Smooth muscle cell (in vitro differentiated cells): ENCODE results near the gene GREM2. TPM values are rescaled to one million over a fixed set of nuclear protein-coding genes. Genes with fewer than 3 reads are reported as not detected.

Experiments used
- DNase-seq: peaks from one replicate; lab custom pipeline; 2025; ENCODE audit not compliant: unreplicated experiment; lab: John Stamatoyannopoulos, UW
- H2AFZ ChIP-seq: fragments of 200-600 bp; sonication (generic); 2 replicates; pipeline ENCODE4 v1.6.0; 2016; ENCODE audit warnings: antibody characterized with exemption, low read depth, mild to moderate bottlenecking
- H3F3A ChIP-seq: fragments of 200-600 bp; sonication (generic); 2 replicates; pipeline ENCODE4 v1.6.0; 2017; ENCODE audit warnings: antibody characterized with exemption, low read depth
- H3K27ac ChIP-seq: fragments of 200-600 bp; sonication (generic); 2 replicates; pipeline ENCODE4 v1.5.1; 2016; ENCODE audit warnings: low read depth, mild to moderate bottlenecking
- H3K27me3 ChIP-seq: fragments of 200-600 bp; sonication (generic); 2 replicates; pipeline ENCODE4 v1.6.1; 2016; ENCODE audit warnings: low read depth, mild to moderate bottlenecking
- H3K36me3 ChIP-seq: fragments of 200-600 bp; sonication (generic); 2 replicates; pipeline ENCODE4 v1.5.1; 2016; ENCODE audit warnings: low read depth
- H3K4me1 ChIP-seq: fragments of 200-600 bp; sonication (generic); 2 replicates; pipeline ENCODE4 v1.5.1; 2016; ENCODE audit warnings: low read depth
- H3K4me2 ChIP-seq: fragments of 200-600 bp; sonication (generic); 2 replicates; pipeline ENCODE4 v1.6.0; 2016; ENCODE audit warnings: mild to moderate bottlenecking
- H3K4me3 ChIP-seq: fragments of 200-600 bp; sonication (generic); 2 replicates; pipeline ENCODE4 v1.5.1; 2016; ENCODE audit warnings: mild to moderate bottlenecking
- H3K79me2 ChIP-seq: fragments of 200-600 bp; sonication (generic); 2 replicates; pipeline ENCODE4 v1.6.0; 2016; ENCODE audit warnings: low read depth, mild to moderate bottlenecking
- H3K9ac ChIP-seq: fragments of 200-600 bp; sonication (generic); 2 replicates; pipeline ENCODE4 v1.6.0; 2016; ENCODE audit warnings: low read depth
- H3K9me3 ChIP-seq: fragments of 200-600 bp; sonication (generic); replicated peaks from 2 replicates; pipeline ENCODE4 v1.5.1; 2016; ENCODE audit warnings: low read depth
- H4K20me1 ChIP-seq: fragments of 200-600 bp; sonication (generic); 2 replicates; pipeline ENCODE4 v1.6.0; 2016; ENCODE audit warnings: low read depth
- WGBS: methylation state at CpG from one replicate; pipeline ENCODE4 v1.1.7; 2016; ENCODE audit warnings: low lambda C conversion rate; 5-methylcytosine and 5-hydroxymethylcytosine counted together
- polyA plus RNA-seq: library from polyadenylated mRNA; unstranded; fragments of >200 nt; fragmentation: Nextera tagmentation; extraction: Ambion mirVana; gene quantifications from 2 replicates; pipeline ENCODE4 v1.2.1, GENCODE V29; 2016
- total RNA-seq: library from RNA; depleted of rRNA; stranded (reverse); fragments of >200 nt; gene quantifications from 2 replicates; pipeline ENCODE4 v1.2.3, GENCODE V29; 2014
- TF ChIP-seq, protein P1 (sequence below): fragments of 200-600 bp; sonication (generic); IDR thresholded peaks from 2 replicates; pipeline ENCODE4 v1.5.1; 2017; ENCODE audit warnings: borderline replicate concordance, mild to moderate bottlenecking, antibody characterized with exemption; ENCODE audit not compliant: insufficient read depth, poor library complexity, severe bottlenecking

The GREM2 gene
- total and polyA plus RNA-seq, 2 experiments from 2014 or later: 8.0 to 15.1 TPM

DNA sequence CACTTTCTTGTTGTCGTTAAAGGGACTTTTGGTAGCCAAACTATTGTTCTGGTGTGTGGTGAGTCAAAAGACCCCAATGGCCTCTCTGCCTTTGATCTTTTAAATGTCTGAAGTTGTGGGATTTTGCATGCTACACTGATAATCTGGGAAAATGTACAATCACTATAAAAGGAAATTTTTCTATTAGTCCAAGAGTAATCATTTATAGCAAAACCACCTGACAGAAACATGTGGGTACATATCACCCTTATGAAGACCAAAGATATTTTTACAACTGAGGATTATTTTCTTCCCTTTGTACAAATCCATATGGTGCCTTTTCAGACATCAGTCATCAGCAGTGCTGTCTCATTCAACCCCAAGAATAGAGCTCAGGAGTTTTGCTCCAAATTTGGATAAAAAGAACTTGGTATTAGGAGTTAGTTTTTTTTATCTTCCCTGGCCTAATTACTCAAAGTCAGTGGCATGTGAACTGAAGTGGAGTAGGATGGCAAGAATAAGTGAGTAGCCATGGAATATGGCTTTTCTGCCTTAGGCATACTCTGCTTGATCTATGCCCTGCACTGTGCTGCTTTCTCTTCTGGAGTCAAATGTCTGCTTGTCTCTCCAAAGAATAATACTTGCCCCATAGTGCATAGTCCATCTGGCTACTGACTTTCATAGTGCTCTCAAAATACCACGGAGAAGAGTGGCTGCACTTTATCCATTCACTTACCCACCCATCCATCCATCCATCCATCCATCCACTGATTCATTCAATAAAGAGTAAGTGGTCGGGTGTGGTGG, 13.5 kb downstream of the GREM2 start:
- Histone ChIP-seq H3F3A (no peaks in the 10 kb centered on the region), H3K4me1 (peaks cover 11% of the 10 kb centered on the region), H3K9me3 (no peaks in the 10 kb centered on the region), H3K79me2 (peaks cover 11% of the 10 kb centered on the region), H3K36me3 (no peaks in the 10 kb centered on the region), H3K27ac (no peak overlapping the region), H3K9ac (no peak overlapping the region), H3K4me3 (no peak overlapping the region), H3K4me2 (peak overlapping the region; percentile 29), H3K27me3 (no peaks in the 10 kb centered on the region), H4K20me1 (no peaks in the 10 kb centered on the region), H2AFZ (no peak overlapping the region)
- no peak for DNase-seq
- 68% methylated on average over 3 of the region's 3 CpGs for WGBS
- TF ChIP-seq, protein P1, sequence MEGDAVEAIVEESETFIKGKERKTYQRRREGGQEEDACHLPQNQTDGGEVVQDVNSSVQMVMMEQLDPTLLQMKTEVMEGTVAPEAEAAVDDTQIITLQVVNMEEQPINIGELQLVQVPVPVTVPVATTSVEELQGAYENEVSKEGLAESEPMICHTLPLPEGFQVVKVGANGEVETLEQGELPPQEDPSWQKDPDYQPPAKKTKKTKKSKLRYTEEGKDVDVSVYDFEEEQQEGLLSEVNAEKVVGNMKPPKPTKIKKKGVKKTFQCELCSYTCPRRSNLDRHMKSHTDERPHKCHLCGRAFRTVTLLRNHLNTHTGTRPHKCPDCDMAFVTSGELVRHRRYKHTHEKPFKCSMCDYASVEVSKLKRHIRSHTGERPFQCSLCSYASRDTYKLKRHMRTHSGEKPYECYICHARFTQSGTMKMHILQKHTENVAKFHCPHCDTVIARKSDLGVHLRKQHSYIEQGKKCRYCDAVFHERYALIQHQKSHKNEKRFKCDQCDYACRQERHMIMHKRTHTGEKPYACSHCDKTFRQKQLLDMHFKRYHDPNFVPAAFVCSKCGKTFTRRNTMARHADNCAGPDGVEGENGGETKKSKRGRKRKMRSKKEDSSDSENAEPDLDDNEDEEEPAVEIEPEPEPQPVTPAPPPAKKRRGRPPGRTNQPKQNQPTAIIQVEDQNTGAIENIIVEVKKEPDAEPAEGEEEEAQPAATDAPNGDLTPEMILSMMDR: no peak

DNA sequence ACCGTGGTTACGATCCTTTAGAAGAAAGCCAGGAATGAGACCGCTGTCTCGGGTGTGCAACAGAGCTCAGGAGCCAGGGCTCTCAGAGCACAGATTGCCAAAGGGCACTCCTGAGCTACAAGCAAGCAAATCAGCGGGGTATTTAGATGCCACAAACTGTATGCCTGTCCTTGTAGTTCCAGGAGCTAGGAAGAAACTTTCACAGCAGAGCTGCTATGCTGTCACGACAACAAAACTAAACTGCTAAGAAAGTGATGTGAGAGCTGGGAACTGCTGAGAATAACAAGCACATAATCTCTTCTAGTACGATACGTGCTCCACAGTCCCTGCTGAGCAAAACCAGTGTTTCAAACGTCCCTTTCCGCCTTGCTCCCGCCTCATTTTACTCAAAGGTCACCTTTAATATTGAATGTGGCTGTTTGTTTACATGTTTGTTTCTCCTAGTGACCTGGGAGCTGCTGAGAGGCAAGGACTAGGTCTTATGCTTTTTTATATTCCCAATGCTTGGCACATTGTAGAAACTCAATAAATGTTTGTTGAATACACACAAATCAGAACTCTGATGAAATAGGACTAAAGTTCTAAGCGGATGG, 14.7 kb downstream of the GREM2 start:
- no peak for DNase-seq

DNA sequence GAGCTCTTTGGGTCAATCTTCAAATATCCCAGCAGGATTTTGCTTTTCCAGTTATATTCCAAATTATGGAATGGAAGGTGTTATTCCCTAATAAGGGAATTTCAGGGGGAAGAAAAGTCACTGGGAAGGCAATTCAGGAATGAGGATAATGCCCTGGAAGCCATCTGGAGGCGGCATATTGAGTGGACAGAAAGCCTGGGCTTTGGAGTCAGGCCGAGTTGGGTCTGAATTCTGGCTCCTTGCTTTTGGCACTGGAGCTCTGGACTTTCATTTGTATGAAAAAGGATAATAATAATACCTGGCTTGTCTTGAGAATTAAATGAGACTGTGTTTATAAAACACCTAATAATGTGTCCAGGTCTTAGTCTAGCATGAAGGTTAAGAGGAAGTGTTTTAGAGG, 16.5 kb downstream of the GREM2 start:
- H3K4me3 ChIP-seq: no peak overlapping the region
- TF ChIP-seq, protein P1: no peak
- H3K27me3 ChIP-seq: no peaks in the 10 kb centered on the region
- peaks cover 11% of the 10 kb centered on the region for H3K4me1 ChIP-seq
- no peak overlapping the region for H3K4me2 ChIP-seq
- WGBS: 54% methylated on average over 2 of the region's 2 CpGs
- no peaks in the 10 kb centered on the region for H3K36me3 ChIP-seq
- no peaks in the 10 kb centered on the region for H4K20me1 ChIP-seq
- no peak overlapping the region for H3K9ac ChIP-seq
- no peak overlapping the region for H3K27ac ChIP-seq
- H3K79me2 ChIP-seq: peaks cover 3% of the 10 kb centered on the region
- no peaks in the 10 kb centered on the region for H3K9me3 ChIP-seq
- no peaks in the 10 kb centered on the region for H3F3A ChIP-seq
- no peak overlapping the region for H2AFZ ChIP-seq
- no peak for DNase-seq

More for the DNA sequence above, 14.7 kb downstream of the GREM2 start:
- TF ChIP-seq, protein P1: no peak
- no peaks in the 10 kb centered on the region for H3F3A ChIP-seq
- H2AFZ ChIP-seq: peak overlapping the region; percentile 67
- H3K9ac ChIP-seq: no peak overlapping the region
- peak overlapping the region; percentile 22 for H3K4me2 ChIP-seq
- no peaks in the 10 kb centered on the region for H3K36me3 ChIP-seq
- peaks cover 11% of the 10 kb centered on the region for H3K4me1 ChIP-seq
- 49% methylated on average over 12 of the region's 12 CpGs for WGBS
- H3K9me3 ChIP-seq: no peaks in the 10 kb centered on the region
- H4K20me1 ChIP-seq: no peaks in the 10 kb centered on the region
- no peaks in the 10 kb centered on the region for H3K27me3 ChIP-seq
- peaks cover 8% of the 10 kb centered on the region for H3K79me2 ChIP-seq
- H3K4me3 ChIP-seq: peak overlapping the region; percentile 10
- peak overlapping the region; percentile 6 for H3K27ac ChIP-seq

DNA sequence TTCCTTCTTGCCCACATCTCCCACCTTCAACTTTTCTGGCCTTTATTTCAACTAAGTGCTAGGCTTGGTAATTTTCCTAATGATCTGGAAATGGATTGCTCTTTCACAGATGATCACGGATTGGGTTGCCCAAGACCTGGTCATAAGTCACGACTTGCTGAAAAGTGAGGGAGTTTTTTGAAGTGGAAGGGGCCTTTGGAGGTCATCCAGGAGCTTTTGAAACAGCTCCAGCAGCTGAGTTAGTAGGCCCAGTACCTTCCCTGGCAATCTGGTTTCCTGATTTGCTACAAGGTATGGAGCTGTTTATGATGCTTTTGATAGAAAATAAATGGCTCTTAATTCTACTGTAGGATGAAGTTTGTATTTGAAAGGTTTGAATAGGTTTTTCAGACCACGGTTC, 20.4 kb downstream of the GREM2 start:
- no peaks in the 10 kb centered on the region for H3K9me3 ChIP-seq
- no peak overlapping the region for H3K4me2 ChIP-seq
- no peak for DNase-seq
- no peaks in the 10 kb centered on the region for H3K4me1 ChIP-seq
- TF ChIP-seq, protein P1: no peak
- H3K79me2 ChIP-seq: peaks cover 3% of the 10 kb centered on the region
- H4K20me1 ChIP-seq: no peaks in the 10 kb centered on the region
- H3K27ac ChIP-seq: no peak overlapping the region
- no peak overlapping the region for H2AFZ ChIP-seq
- 88% methylated on average over 3 of the region's 3 CpGs for WGBS
- no peaks in the 10 kb centered on the region for H3K27me3 ChIP-seq
- H3K9ac ChIP-seq: no peak overlapping the region
- no peak overlapping the region for H3K4me3 ChIP-seq
- no peaks in the 10 kb centered on the region for H3K36me3 ChIP-seq
- H3F3A ChIP-seq: no peaks in the 10 kb centered on the region
